ENCODE data around the gene CXCL12. TPM values are rescaled to one million over a fixed set of nuclear protein-coding genes. Genes with fewer than 3 reads are reported as not detected.

Gene CXCL12
- total RNA-seq, 1 donor from 2014 or later: 40.8 TPM

DNA sequence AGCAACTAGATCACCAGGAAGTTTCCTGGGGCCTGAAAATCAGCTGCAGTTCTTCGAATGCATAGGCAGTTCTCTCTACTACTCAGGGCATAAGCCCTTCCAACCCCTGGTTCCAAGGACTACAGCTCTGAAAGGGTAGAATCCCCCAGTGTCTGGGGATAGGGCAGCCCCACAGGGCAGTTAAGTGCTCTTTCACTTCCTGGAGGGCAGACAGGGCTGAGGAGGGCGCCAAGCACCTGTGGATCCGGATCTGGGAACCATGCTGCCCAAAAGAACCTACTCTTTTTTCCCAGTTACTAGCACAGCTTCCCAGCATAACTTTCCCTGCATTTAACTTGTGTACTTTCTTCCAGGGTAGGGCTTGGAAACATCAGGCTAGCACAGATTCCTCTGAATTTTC, 41.1 kb downstream of the CXCL12 start:
- DNase-seq (no peak), ATAC-seq (no peak)
- Histone ChIP-seq H3K4me3 (no peak overlapping the region), H3K27ac (no peak overlapping the region), H3K4me1 (no peaks in the 10 kb centered on the region), H3K9me3 (no peaks in the 10 kb centered on the region), H3K27me3 (no peaks in the 10 kb centered on the region), H3K36me3 (no peaks in the 10 kb centered on the region)
- TF ChIP-seq, protein P1, sequence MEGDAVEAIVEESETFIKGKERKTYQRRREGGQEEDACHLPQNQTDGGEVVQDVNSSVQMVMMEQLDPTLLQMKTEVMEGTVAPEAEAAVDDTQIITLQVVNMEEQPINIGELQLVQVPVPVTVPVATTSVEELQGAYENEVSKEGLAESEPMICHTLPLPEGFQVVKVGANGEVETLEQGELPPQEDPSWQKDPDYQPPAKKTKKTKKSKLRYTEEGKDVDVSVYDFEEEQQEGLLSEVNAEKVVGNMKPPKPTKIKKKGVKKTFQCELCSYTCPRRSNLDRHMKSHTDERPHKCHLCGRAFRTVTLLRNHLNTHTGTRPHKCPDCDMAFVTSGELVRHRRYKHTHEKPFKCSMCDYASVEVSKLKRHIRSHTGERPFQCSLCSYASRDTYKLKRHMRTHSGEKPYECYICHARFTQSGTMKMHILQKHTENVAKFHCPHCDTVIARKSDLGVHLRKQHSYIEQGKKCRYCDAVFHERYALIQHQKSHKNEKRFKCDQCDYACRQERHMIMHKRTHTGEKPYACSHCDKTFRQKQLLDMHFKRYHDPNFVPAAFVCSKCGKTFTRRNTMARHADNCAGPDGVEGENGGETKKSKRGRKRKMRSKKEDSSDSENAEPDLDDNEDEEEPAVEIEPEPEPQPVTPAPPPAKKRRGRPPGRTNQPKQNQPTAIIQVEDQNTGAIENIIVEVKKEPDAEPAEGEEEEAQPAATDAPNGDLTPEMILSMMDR (IDR thresholded peaks at IDR 0.05): no peak
- intact Hi-C loops (cut with DNase I): no loop called here

DNA sequence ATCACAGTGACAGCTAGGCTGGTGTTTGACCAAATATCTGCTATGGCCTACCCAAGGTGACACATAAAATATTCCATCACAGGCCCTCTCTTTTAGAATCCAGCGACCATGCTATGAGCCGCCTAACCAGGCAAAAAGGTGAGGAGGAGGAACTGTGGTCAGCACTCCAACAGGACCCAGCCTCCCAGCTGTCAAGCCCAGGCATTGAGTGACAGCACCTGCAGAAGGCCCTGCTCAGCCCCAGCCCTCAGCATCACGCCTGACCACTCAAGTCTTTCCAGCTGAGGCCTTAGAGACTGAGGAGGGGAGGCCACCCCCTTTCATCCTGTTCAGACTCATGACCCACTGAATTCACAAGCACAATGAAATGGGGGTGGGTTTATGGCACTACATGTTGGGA, 43.0 kb downstream of the CXCL12 start:
- Histone ChIP-seq H3K27ac (no peak overlapping the region), H3K27me3 (no peaks in the 10 kb centered on the region), H3K9me3 (no peaks in the 10 kb centered on the region), H3K36me3 (no peaks in the 10 kb centered on the region), H3K4me1 (no peaks in the 10 kb centered on the region), H3K4me3 (no peak overlapping the region)
- TF ChIP-seq, protein P1 (IDR thresholded peaks at IDR 0.05): no peak
- intact Hi-C loops (cut with DNase I): no loop called here
- no peak for ATAC-seq
- no peak for DNase-seq

GRCh38 chr10:44340557-44340956, 44.3 kb downstream of the CXCL12 start:
- intact Hi-C loops (cut with DNase I): no loop called here
- DNase-seq: no peak
- Histone ChIP-seq H3K27me3 (no peaks in the 10 kb centered on the region), H3K9me3 (no peaks in the 10 kb centered on the region), H3K27ac (no peak overlapping the region), H3K4me3 (no peak overlapping the region), H3K4me1 (no peaks in the 10 kb centered on the region), H3K36me3 (no peaks in the 10 kb centered on the region)
- TF ChIP-seq, protein P1 (IDR thresholded peaks at IDR 0.05): no peak
- no peak for ATAC-seq

DNA sequence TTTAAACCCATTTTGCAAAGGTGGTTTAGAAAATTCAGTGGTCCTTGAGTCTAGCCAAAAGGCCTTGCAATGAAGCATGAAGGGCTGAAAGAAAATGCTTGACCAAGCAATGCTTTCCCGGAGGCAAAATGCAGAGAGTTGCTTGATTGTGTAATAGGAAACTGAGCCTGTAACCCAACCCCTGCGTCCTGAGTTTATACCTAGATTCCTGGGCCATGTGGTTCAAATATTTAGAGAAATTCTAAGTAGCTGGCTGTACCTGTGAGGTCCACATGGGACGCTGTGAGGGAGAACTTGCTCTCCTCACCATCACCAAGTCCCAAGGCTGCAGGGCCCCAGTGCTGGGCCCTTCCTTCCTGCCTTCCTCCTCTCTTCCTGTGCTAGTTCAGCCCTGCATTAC, 45.7 kb downstream of the CXCL12 start:
- Histone ChIP-seq H3K9me3 (no peaks in the 10 kb centered on the region), H3K4me3 (no peak overlapping the region), H3K36me3 (no peaks in the 10 kb centered on the region), H3K27me3 (no peaks in the 10 kb centered on the region), H3K4me1 (no peaks in the 10 kb centered on the region), H3K27ac (no peak overlapping the region)
- intact Hi-C loops (cut with DNase I): no loop called here
- DNase-seq: no peak
- no peak for ATAC-seq
- TF ChIP-seq, protein P1 (IDR thresholded peaks at IDR 0.05): no peak

DNA sequence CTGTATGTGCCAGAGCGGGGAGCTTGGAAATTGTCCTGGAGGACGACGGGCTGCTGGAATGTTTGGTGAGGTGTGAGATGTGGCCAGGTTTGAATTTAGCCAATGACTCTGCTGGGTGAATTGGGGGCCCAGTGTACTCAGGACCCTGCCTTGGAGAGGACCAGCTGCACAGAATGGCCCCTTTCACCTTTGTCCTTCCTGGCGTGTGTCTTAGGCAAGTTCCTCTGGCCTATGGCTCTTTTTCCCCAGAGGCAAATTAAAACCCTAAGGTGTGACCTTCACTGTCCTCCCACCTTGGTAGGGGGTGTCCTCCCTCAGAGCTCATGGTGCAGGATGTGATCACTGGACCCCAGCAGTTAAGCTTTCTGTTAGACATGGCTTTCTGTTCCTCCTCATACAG, 47.8 kb downstream of the CXCL12 start:
- Histone ChIP-seq H3K4me1 (no peaks in the 10 kb centered on the region), H3K36me3 (no peaks in the 10 kb centered on the region), H3K27ac (no peak overlapping the region), H3K9me3 (no peaks in the 10 kb centered on the region), H3K4me3 (no peak overlapping the region), H3K27me3 (no peaks in the 10 kb centered on the region)
- intact Hi-C loops (cut with DNase I): no loop called here
- TF ChIP-seq, protein P1 (IDR thresholded peaks at IDR 0.05): no peak
- DNase-seq (no peak), ATAC-seq (no peak)

- no peak for ATAC-seq
Measured at GRCh38 chr10:44335330-44336021, 49.4 kb downstream of the CXCL12 start.

More at GRCh38 chr10:44335330-44336021, 49.4 kb downstream of the CXCL12 start:
- intact Hi-C loops (cut with DNase I): no loop called here
- no peaks in the 10 kb centered on the region for H3K27me3 ChIP-seq
- no peaks in the 10 kb centered on the region for H3K9me3 ChIP-seq
- no peak overlapping the region for H3K27ac ChIP-seq
- H3K4me1 ChIP-seq: no peaks in the 10 kb centered on the region
- TF ChIP-seq, protein P1 (IDR thresholded peaks at IDR 0.05): no peak
- no peak overlapping the region for H3K4me3 ChIP-seq
- no peaks in the 10 kb centered on the region for H3K36me3 ChIP-seq
- no peak for DNase-seq
